OCI-LY7 (cell line): Measurements from ENCODE around the gene NRP1. TPM values are rescaled to one million over a fixed set of nuclear protein-coding genes. Genes with fewer than 3 reads are reported as not detected.

Experiments
- BruUV-seq: library from RNA; stranded (reverse); fragments of 400-500 nt; replicated peaks from 2 replicates; lab custom pipeline; 2021; lab: Mats Ljungman, UMichigan
- CTCF ChIA-PET: fragments of 300-600 bp; sonication (Branson Sonifier 250); formaldehyde crosslinking; loops from one replicate; lab custom pipeline; 2022; ENCODE audit warnings: antibody characterized with exemption; ENCODE audit not compliant: unreplicated experiment; lab: Charles Lee
- POLR2A ChIA-PET: fragments of 300-600 bp; sonication (Branson Sonifier 250); formaldehyde crosslinking; loops from one replicate; lab custom pipeline; 2022; ENCODE audit warnings: antibody characterized with exemption; lab: Charles Lee
- DNase-seq: peaks from one replicate; pipeline ENCODE4 v3.0.0-alpha.2; 2015; ENCODE audit warnings: low spot score
- H2AFZ ChIP-seq: fragments of 200-600 bp; sonication (generic), shearing (Covaris generic); 2 replicates; pipeline ENCODE4 v1.6.1; 2014; ENCODE audit warnings: mild to moderate bottlenecking, antibody characterized with exemption, low read length, moderate library complexity
- H3K27ac ChIP-seq: fragments of 200-600 bp; sonication (generic); 2 replicates; pipeline ENCODE4 v1.5.1; 2014; ENCODE audit warnings: mixed run types, low read depth, mild to moderate bottlenecking, moderate library complexity, low read length, inconsistent platforms; ENCODE audit not compliant: poor library complexity, severe bottlenecking
- H3K36me3 ChIP-seq: fragments of 200-600 bp; sonication (generic); 2 replicates; pipeline ENCODE4 v1.6.1; 2014; ENCODE audit warnings: mild to moderate bottlenecking, antibody characterized with exemption, low read length, moderate library complexity, mixed read lengths; ENCODE audit not compliant: insufficient read depth
- H3K4me1 ChIP-seq: fragments of 200-600 bp; sonication (generic); 2 replicates; pipeline ENCODE4 v1.5.1; 2014; ENCODE audit warnings: mild to moderate bottlenecking, low read length; ENCODE audit not compliant: insufficient read depth, poor library complexity, severe bottlenecking
- H3K4me2 ChIP-seq: fragments of 200-600 bp; sonication (generic); 2 replicates; pipeline ENCODE4 v1.6.1; 2014; ENCODE audit warnings: mild to moderate bottlenecking, low read length
- H3K4me3 ChIP-seq: fragments of 200-600 bp; sonication (generic); 2 replicates; pipeline ENCODE4 v1.5.1; 2014; ENCODE audit warnings: mild to moderate bottlenecking, low read depth, low read length; ENCODE audit not compliant: poor library complexity, severe bottlenecking
- H3K79me2 ChIP-seq: fragments of 200-600 bp; sonication (generic); 2 replicates; pipeline ENCODE4 v1.6.1; 2016; ENCODE audit warnings: low read depth, mild to moderate bottlenecking, low read length, moderate library complexity, mixed read lengths; ENCODE audit not compliant: insufficient read depth
- H3K9me2 ChIP-seq: fragments of 200-600 bp; sonication (generic); 2 replicates; pipeline ENCODE4 v1.6.1; 2016; ENCODE audit warnings: mild to moderate bottlenecking, low read length, mixed read lengths; ENCODE audit not compliant: insufficient read depth
- H3K9me3 ChIP-seq: fragments of 200-600 bp; sonication (generic); 2 replicates; pipeline ENCODE4 v1.6.1; 2014; ENCODE audit warnings: mild to moderate bottlenecking, mixed run types, low read length, mixed read lengths
- H4K20me1 ChIP-seq: fragments of 200-600 bp; sonication (generic); 2 replicates; pipeline ENCODE4 v1.6.1; 2014; ENCODE audit warnings: mild to moderate bottlenecking, antibody characterized with exemption, low read length, moderate library complexity, mixed read lengths; ENCODE audit not compliant: insufficient read depth
- CTCF ChIP-seq: fragments of 200-600 bp; sonication (generic); conservative IDR thresholded peaks from 2 replicates; pipeline ENCODE4 v1.5.1; 2014; ENCODE audit warnings: mild to moderate bottlenecking, antibody characterized with exemption, low read length, moderate library complexity, mixed read lengths
- EZH2phosphoT487 ChIP-seq: fragments of 200-600 bp; sonication (generic); IDR thresholded peaks from 2 replicates; pipeline ENCODE4 v1.6.1; 2018; ENCODE audit warnings: low read depth, borderline replicate concordance, mild to moderate bottlenecking, mixed run types, antibody characterized with exemption, low read length, moderate library complexity, mixed read lengths
- intact Hi-C: fragments of 100-400 bp; cut with micrococcal nuclease; formaldehyde crosslinking; loops from one replicate; pipeline ENCODE4 v1.10.0; 2022; ENCODE audit not compliant: unreplicated experiment
- total RNA-seq, 2 experiments: library from RNA; depleted of rRNA in 1 of 2; stranded (reverse); fragments of >200 nt in 1 of 2; shearing (Covaris generic) in 1 of 2; gene quantifications; 2 replicates each; pipeline ENCODE4 v1.2.3, GENCODE V29; 2014 to 2022

Gene NRP1
- total RNA-seq, 2 experiments from 2014 or later, result not detected

- H3K4me2 ChIP-seq, result no peak overlapping the region
- POLR2A ChIA-PET, result no interaction called here
- BruUV-seq, result no TSS peak
Measured at GRCh38 chr10:33286157-33286934, 48.1 kb downstream of the NRP1 start.

GRCh38 chr10:33284945-33285344 lies 49.5 kb downstream of the NRP1 start:
- no peaks in the 10 kb centered on the region for H3K9me3 ChIP-seq
- no peak overlapping the region for H2AFZ ChIP-seq
- no peaks in the 10 kb centered on the region for H3K79me2 ChIP-seq
- ChIA-PET CTCF (no interaction called here), POLR2A (interaction anchor here (1.0 kb wide), 1 partner anchor 25 kb away, joined by 3 read pairs; no protein-coding TSS in a partner anchor)
- TF ChIP-seq CTCF (no peak), EZH2phosphoT487 (no peak)
- H4K20me1 ChIP-seq, result no peaks in the 10 kb centered on the region
- H3K4me3 ChIP-seq, result no peak overlapping the region
- no peak overlapping the region for H3K4me2 ChIP-seq
- intact Hi-C loops, result no loop called here
- no TSS peak for BruUV-seq
- no peaks in the 10 kb centered on the region for H3K9me2 ChIP-seq
- no peaks in the 10 kb centered on the region for H3K36me3 ChIP-seq
- no peak for DNase-seq
- H3K4me1 ChIP-seq, result no peaks in the 10 kb centered on the region
- no peak overlapping the region for H3K27ac ChIP-seq

More at GRCh38 chr10:33286157-33286934, 48.1 kb downstream of the NRP1 start:
- Histone ChIP-seq H2AFZ (no peak overlapping the region), H3K27ac (no peak overlapping the region), H3K4me1 (no peaks in the 10 kb centered on the region), H3K9me2 (no peaks in the 10 kb centered on the region), H3K79me2 (no peaks in the 10 kb centered on the region), H3K4me3 (no peak overlapping the region), H3K9me3 (no peaks in the 10 kb centered on the region), H3K36me3 (no peaks in the 10 kb centered on the region), H4K20me1 (no peaks in the 10 kb centered on the region)
- no peak for TF ChIP-seq CTCF
- TF ChIP-seq EZH2phosphoT487, result no peak
- CTCF ChIA-PET, result no interaction called here
- intact Hi-C loops, result no loop called here
- DNase-seq, result no peak

GRCh38 chr10:33279811-33280602 lies 54.5 kb downstream of the NRP1 start:
- no peaks in the 10 kb centered on the region for H3K79me2 ChIP-seq
- intact Hi-C loops, result no loop called here
- no peaks in the 10 kb centered on the region for H4K20me1 ChIP-seq
- no peak for DNase-seq
- no peak overlapping the region for H2AFZ ChIP-seq
- H3K27ac ChIP-seq, result no peak overlapping the region
- no peaks in the 10 kb centered on the region for H3K36me3 ChIP-seq
- no peak overlapping the region for H3K4me2 ChIP-seq
- no peak overlapping the region for H3K4me3 ChIP-seq
- POLR2A ChIA-PET, result no interaction called here
- no peaks in the 10 kb centered on the region for H3K4me1 ChIP-seq
- no peaks in the 10 kb centered on the region for H3K9me3 ChIP-seq
- TF ChIP-seq CTCF, result no peak
- no peak for TF ChIP-seq EZH2phosphoT487
- H3K9me2 ChIP-seq, result no peaks in the 10 kb centered on the region
- BruUV-seq, result no TSS peak
- CTCF ChIA-PET, result no interaction called here
